A549 (cell line): ENCODE measurements around the gene CHAF1B.

ENCODE experiments used
- EP300 ChIP-seq, 2 experiments: fragments of >200 bp; sonication (Bioruptor Twin); formaldehyde crosslinking; IDR thresholded peaks; 2 replicates in 1 of 2; 3 replicates in 1 of 2; pipeline ENCODE4 v1.6.1; 2016 to 2017
- MAX ChIP-seq: IDR thresholded peaks from 2 replicates; pipeline ENCODE4 v1.6.1; 2012

- TF ChIP-seq MAX, result no peak
- TF ChIP-seq EP300 (IDR thresholded peaks at IDR 0.05), result no peak
These were observed 66.3 kb downstream of the CHAF1B start for GRCh38 chr21:36451506-36451905.
